Cardiac fibroblast (primary cell): ENCODE measurements around the gene APRT.

ENCODE experiments used
- DNase-seq, 2 donors: peaks; one replicate each; pipeline versions ENCODE4 v3.0.0 to v3.0.0-alpha.2; 2010; ENCODE audit warnings: low read depth in 2 of 2
- H3K4me3 ChIP-seq, 2 donors: replicated peaks in 1 of 2; 1 replicate in 1 of 2; 2 replicates in 1 of 2; pipeline ENCODE4 v1.5.1; 2011; ENCODE audit warnings: low read depth in 2 of 2, low read length in 2 of 2, mild to moderate bottlenecking in 2 of 2, moderate library complexity in 1 of 2
- CTCF ChIP-seq: IDR thresholded peaks from one replicate; pipeline ENCODE4 v1.5.1; 2011; ENCODE audit warnings: low read depth, mild to moderate bottlenecking, low read length, inconsistent platforms

APRT gene

GRCh38 chr16:88817785-88818574 is 6.3 kb upstream of the APRT start:
- no peak for TF ChIP-seq CTCF
- DNase-seq, result no peak
- H3K4me3 ChIP-seq, result no peak overlapping the region

- no peak for DNase-seq
- no peak overlapping the region for H3K4me3 ChIP-seq
- TF ChIP-seq CTCF, result no peak
Observed at GRCh38 chr16:88816736-88817535, 5.2 kb upstream of the APRT start.

- no peak overlapping the region for H3K4me3 ChIP-seq
- no peak for DNase-seq
- TF ChIP-seq CTCF, result peak; percentile 69
Observed at GRCh38 chr16:88815901-88816589, 4.3 kb upstream of the APRT start.

- TF ChIP-seq CTCF, result no peak
- H3K4me3 ChIP-seq, result no peak overlapping the region
- no peak for DNase-seq
Observed at GRCh38 chr16:88815227-88815626, 3.5 kb upstream of the APRT start.

GRCh38 chr16:88814144-88814502 is 2.4 kb upstream of the APRT start:
- no peak overlapping the region for H3K4me3 ChIP-seq
- no peak for DNase-seq
- TF ChIP-seq CTCF, result no peak

- no peak overlapping the region for H3K4me3 ChIP-seq
- no peak for TF ChIP-seq CTCF
- no peak for DNase-seq
Observed at GRCh38 chr16:88813269-88814143, 1.8 kb upstream of the APRT start.
